Right cardiac atrium (tissue), 5 donors: ENCODE results near the gene SMPD2. TPM values are rescaled to one million over a fixed set of nuclear protein-coding genes. Genes with fewer than 3 reads are reported as not detected.

Source experiments
- ATAC-seq, 2 donors: fragments of 200-7000 bp; cut with Tn5 transposase; one replicate each; pipeline versions ENCODE4 v1.8.0 to v1.9.1; 2020; ENCODE audit warnings: moderate library complexity in 2 of 2, mild to moderate bottlenecking in 1 of 2
- DNase-seq, 3 donors: peaks; one replicate each; pipeline ENCODE4 v3.0.0-alpha.2; 2020
- H3K27ac ChIP-seq: one replicate; pipeline ENCODE4 v1.5.1; 2013; ENCODE audit warnings: mild to moderate bottlenecking, low read length, control low read depth, moderate library complexity
- H3K27me3 ChIP-seq: one replicate; pipeline ENCODE4 v1.6.1; 2013; ENCODE audit not compliant: control insufficient read depth, insufficient read depth
- H3K4me1 ChIP-seq: one replicate; pipeline ENCODE4 v1.6.1; 2013; ENCODE audit warnings: low read length; ENCODE audit not compliant: control insufficient read depth, insufficient read depth
- H3K4me3 ChIP-seq: one replicate; pipeline ENCODE4 v1.5.1; 2013; ENCODE audit warnings: low read length, control low read depth
- H3K9me3 ChIP-seq: one replicate; pipeline ENCODE4 v1.6.1; 2013; ENCODE audit warnings: low read length; ENCODE audit not compliant: control insufficient read depth
- WGBS: extraction: QIAGEN DNeasy Blood & Tissue Kit; methylation state at CpG from one replicate; pipeline ENCODE4 v1.1.7; 2013; 5-methylcytosine and 5-hydroxymethylcytosine counted together
- intact Hi-C, 4 donors: fragments of 100-400 bp; cut with DNase I; formaldehyde crosslinking; loops; one replicate each; pipeline versions ENCODE4 v1.11.0 to v1.14.0; 2022 to 2023
- polyA plus RNA-seq: library from polyadenylated mRNA; stranded (reverse); fragments of 200-250 nt; gene quantifications from one replicate; pipeline ENCODE4 v1.2.3, GENCODE V29; 2013
- total RNA-seq, 4 donors: library from RNA; stranded (reverse); fragmentation: NEBNext Ultra II Directional; extraction: Animal tissue kit (Norgen Biotek cat#: 25700); gene quantifications; one replicate each; pipeline ENCODE4 v1.2.1, GENCODE V29; 2021
- donor health status: healthy with polysubstance abuse.
- donor health status: DM: no; HTN: yes; CAD: no.
- donor health status: DM: no; HTN: no; CAD: no.
- donor health status: DM: no; HTN: yes; CAD: no; lungs with severe emphysema.
- donor health status: DM: yes; HTN: yes; CAD: no.

Gene SMPD2
- total and polyA plus RNA-seq, 5 donors: 4.6 to 6.7 (median 5.7) TPM

GRCh38 chr6:109490713-109491112 lies 50.2 kb downstream of the SMPD2 start:
- WGBS: 65% methylated on average over 2 of the region's 2 CpGs
- Histone ChIP-seq H3K27ac (no peak overlapping the region), H3K27me3 (no peaks in the 10 kb centered on the region), H3K9me3 (no peaks in the 10 kb centered on the region), H3K4me3 (no peak overlapping the region), H3K4me1 (peaks cover 3% of the 10 kb centered on the region)
- ATAC-seq (no peak), DNase-seq (no peak)
- intact Hi-C loops: no loop called here

DNA sequence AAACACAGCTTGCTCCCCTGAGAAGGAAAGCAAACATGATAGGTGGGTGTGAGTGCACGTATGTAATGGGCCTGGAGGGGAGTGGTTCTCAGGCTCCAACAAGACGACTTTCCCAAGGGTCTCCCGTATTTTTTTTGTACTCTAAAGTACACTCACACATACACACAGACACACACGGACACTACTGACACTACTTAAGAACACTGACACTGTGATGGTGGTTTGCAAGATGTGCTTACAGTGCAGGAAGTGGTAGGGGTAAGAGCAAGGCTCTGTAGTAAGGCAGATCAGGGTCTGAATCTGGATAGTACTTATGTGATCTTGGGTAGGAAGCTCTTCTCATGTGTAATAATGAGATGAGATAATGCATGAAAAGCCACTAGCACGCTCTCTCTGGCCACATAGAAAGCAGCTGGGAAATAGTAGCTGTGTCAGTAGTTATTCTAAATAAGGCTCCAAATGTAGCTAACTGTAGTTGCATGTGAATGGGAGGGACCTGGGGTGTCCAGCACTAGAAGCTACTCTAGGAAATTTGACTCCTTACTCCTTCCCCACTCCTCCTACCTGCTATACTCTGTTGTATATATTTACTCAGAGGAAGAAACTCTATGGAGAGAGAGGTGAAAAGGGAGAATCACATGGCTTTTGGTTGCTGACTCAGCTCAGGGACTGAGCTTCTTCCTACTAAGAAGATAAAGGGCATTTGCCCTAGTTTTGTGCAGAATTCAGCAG lies 50.8 kb downstream of the SMPD2 start:
- WGBS: 58% methylated on average over 5 of the region's 5 CpGs
- Histone ChIP-seq H3K27me3 (no peaks in the 10 kb centered on the region), H3K4me1 (peaks cover 3% of the 10 kb centered on the region), H3K27ac (no peak overlapping the region), H3K4me3 (no peak overlapping the region), H3K9me3 (no peaks in the 10 kb centered on the region)
- ATAC-seq: peak in 1 of 2 donors; percentile 31
- intact Hi-C loops: no loop called here
- no peak for DNase-seq

Other genes starting within 250 kb of the SMPD2 start
- gene CD164, start 58.3 kb upstream of the SMPD2 start, total RNA-seq: 100 to 1,000 TPM; 128 to 141 (median 135) TPM
- gene CD164, start 58.3 kb upstream of the SMPD2 start, polyA plus RNA-seq: 105 TPM
- 1 to 10 TPM; 3.0 to 6.8 (median 4.6) TPM for gene PPIL6, start 96 bp upstream of the SMPD2 start, total RNA-seq
- gene PPIL6, start 96 bp upstream of the SMPD2 start, polyA plus RNA-seq: 2.2 TPM
- 1 to 10 TPM; 4.8 to 9.2 (median 7.2) TPM for gene MICAL1, start 15.0 kb downstream of the SMPD2 start, total RNA-seq
- 8.7 TPM for gene MICAL1, start 15.0 kb downstream of the SMPD2 start, polyA plus RNA-seq
- 1 to 10 TPM; 3.3 to 4.2 (median 3.5) TPM for gene ZBTB24, start 42.5 kb downstream of the SMPD2 start, total RNA-seq
- 2.2 TPM for gene ZBTB24, start 42.5 kb downstream of the SMPD2 start, polyA plus RNA-seq